Activated naive CD8-positive, alpha-beta T cell treated with anti-CD3 and anti-CD28 coated beads, Interleukin-2, amount 50 U/mL, for 24 hours (primary cell): Measurements from ENCODE around the gene ZNF579.

ENCODE experiments used
- ATAC-seq: fragments of 150-1000 bp; cut with Tn5 transposase; one replicate; pipeline ENCODE4 v1.10.0; 2021
- DNase-seq: peaks from one replicate; pipeline ENCODE4 v3.0.0; 2021
- H3K27ac Mint-ChIP-seq: one replicate; pipeline ENCODE4 v1.8.0; 2021; ENCODE audit warnings: mild to moderate bottlenecking, mixed read lengths
- H3K27me3 Mint-ChIP-seq: one replicate; pipeline ENCODE4 v1.8.0; 2021; ENCODE audit warnings: mixed read lengths
- H3K36me3 Mint-ChIP-seq: one replicate; pipeline ENCODE4 v1.8.0; 2021; ENCODE audit warnings: low read depth, mixed read lengths
- H3K4me1 Mint-ChIP-seq: one replicate; pipeline ENCODE4 v1.8.0; 2021; ENCODE audit warnings: mixed read lengths
- H3K4me3 Mint-ChIP-seq: one replicate; pipeline ENCODE4 v1.8.0; 2021; ENCODE audit warnings: mild to moderate bottlenecking, moderate library complexity, mixed read lengths
- H3K9me3 Mint-ChIP-seq: one replicate; pipeline ENCODE4 v1.8.0; 2021; ENCODE audit warnings: mixed read lengths

Gene ZNF579, protein sequence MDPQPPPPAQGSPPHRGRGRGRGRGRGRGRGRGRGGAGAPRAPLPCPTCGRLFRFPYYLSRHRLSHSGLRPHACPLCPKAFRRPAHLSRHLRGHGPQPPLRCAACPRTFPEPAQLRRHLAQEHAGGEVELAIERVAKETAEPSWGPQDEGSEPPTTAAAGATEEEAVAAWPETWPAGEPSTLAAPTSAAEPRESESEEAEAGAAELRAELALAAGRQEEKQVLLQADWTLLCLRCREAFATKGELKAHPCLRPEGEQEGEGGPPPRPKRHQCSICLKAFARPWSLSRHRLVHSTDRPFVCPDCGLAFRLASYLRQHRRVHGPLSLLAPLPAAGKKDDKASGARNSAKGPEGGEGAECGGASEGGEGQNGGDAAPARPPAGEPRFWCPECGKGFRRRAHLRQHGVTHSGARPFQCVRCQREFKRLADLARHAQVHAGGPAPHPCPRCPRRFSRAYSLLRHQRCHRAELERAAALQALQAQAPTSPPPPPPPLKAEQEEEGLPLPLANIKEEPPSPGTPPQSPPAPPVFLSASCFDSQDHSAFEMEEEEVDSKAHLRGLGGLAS

DNA sequence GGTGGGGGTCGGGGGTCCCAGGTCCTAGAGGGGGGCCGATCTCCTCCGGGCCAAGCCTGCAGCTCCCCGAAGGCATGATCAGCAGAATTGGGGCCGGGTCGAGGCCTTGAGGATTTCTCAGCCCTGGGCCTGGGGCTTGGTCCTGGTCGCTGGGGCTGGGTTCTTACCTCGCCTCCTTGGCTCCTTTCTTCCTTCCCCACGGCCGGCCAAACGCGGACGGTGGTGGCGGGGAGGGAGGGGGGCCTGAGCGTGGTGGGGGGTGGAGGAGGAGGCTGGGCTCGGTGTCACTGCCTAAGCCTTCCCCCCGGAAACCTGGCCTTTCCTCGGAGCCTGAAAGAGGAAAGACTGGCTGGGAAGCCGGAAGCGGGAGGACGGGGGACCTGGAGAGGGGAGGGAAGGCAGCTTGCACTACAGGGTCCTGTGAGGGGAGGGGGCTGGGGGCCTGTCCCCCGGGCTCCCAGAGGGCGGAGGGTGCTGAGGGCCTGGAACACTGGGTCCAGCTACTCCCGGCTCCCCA, at the start of gene ZNF579:
ZNF579 (minus strand) TSS at position 221 of the 517 bp plus-strand sequence. CDS start 1,209 bp downstream, outside the sequence.
- Mint-ChIP-seq H3K36me3 (peaks cover 17% of the 10 kb centered on the region), H3K4me1 (peaks cover 21% of the 10 kb centered on the region), H3K9me3 (no peaks in the 10 kb centered on the region), H3K4me3 (peak within 1 kb of the TSS; percentile 92), H3K27ac (peak within 1 kb of the TSS; percentile 94), H3K27me3 (no peaks in the 10 kb centered on the region)
- DNase-seq (peak; percentile 88), ATAC-seq (peak; percentile 68)

DNA sequence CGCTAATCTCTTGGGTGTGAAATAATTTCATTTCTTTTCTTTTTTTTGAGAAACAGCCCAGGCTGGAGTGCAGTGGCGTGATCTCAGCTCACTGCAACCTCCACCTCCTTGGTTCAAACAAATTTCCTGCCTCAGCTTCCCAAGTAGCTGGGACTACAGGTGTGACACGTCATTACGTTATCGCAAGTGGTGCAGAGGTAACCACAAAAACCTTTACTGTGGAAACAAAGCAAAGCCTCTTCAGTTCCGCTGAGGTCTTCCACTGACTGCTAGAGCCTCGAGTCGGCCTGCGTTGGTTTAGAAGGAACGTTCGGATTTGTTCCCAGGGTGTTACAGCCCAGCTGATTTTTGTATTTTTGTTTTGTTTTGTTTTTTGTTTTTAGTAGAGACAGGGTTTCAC, 45.7 kb upstream of the ZNF579 start:
- peak; percentile 34 for DNase-seq
- Mint-ChIP-seq H3K9me3 (no peaks in the 10 kb centered on the region), H3K27me3 (peaks cover 1% of the 10 kb centered on the region), H3K27ac (peak overlapping the region; percentile 33), H3K4me3 (peak overlapping the region; percentile 42), H3K4me1 (peaks cover 35% of the 10 kb centered on the region), H3K36me3 (no peaks in the 10 kb centered on the region)
- peak; percentile 70 for ATAC-seq

DNA sequence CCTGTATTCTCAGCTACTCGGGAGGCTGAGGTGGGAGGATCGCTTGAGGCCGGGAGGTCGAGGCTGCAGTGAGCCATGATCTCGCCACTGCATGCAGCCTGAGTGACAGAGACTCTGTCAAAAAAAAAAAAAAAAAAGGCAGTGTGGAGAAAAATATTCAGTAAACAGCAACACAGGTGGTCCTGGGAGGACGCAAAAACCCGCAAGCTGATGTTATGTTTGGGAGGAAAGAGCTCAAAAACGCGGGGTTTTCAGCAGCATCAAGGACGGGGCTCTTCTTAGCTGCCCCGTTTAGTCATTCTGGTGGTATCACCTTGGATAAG, 44.3 kb upstream of the ZNF579 start:
- peaks cover 48% of the 10 kb centered on the region for H3K4me1 Mint-ChIP-seq
- H3K4me3 Mint-ChIP-seq: peak overlapping the region; percentile 81
- ATAC-seq (no peak), DNase-seq (no peak)
- peaks cover 1% of the 10 kb centered on the region for H3K27me3 Mint-ChIP-seq
- H3K36me3 Mint-ChIP-seq: peaks cover 5% of the 10 kb centered on the region
- peak overlapping the region; percentile 50 for H3K27ac Mint-ChIP-seq
- no peaks in the 10 kb centered on the region for H3K9me3 Mint-ChIP-seq

DNA sequence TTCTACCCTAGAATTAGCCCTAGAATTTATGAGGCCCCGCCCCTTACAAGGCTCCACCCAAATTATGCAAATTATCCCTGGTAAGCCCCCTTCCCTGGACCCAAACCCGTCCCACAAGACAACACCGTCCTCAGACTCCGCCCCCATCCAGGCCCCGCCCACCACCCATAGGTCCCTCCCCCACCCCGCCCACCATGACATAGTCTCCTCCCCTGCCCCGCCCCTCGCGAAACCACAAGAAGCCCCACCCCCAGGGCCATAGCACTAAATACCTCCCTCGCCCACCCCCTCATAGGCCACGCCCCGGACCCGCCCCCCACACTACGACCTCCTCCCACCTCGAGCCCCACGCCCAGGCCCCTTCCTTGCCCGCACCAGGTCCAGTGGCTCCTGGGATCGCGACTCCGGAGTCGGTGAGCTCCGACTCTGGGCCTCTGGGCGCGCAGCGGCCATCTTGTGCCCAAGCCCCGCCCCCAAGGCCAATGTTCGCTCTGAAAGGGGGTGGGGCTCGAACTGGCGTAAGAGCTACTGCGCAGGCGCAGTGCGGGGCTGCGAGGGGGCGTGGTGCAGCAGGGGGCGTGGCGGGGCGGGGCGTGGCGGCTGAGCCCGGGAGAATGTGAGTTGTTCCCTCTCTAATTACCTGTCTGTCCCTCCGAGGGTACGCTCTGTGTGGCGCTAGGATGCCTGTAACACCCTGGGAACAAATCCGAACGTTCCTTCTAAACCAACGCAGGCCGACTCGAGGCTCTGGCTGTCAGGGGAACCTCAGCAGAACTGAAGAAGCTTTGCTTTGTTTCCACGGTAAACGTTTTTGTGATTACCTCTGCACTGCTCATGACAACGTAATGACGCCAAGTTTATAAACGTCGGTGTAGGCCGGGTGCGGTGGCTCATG, 43.7 kb upstream of the ZNF579 start, which contains the start of gene ZNF784:
ZNF784 (minus strand) TSS at position 458 of the 895 bp plus-strand sequence; CDS start at position 453, 5 bp downstream.
- Mint-ChIP-seq H3K27ac (peak within 1 kb of the TSS; percentile 84), H3K4me3 (peak within 1 kb of the TSS; percentile 81), H3K4me1 (peaks cover 54% of the 10 kb centered on the region), H3K9me3 (no peaks in the 10 kb centered on the region), H3K36me3 (peaks cover 10% of the 10 kb centered on the region), H3K27me3 (peaks cover 1% of the 10 kb centered on the region)
- ATAC-seq (peak; percentile 51), DNase-seq (peak; percentile 95)

DNA sequence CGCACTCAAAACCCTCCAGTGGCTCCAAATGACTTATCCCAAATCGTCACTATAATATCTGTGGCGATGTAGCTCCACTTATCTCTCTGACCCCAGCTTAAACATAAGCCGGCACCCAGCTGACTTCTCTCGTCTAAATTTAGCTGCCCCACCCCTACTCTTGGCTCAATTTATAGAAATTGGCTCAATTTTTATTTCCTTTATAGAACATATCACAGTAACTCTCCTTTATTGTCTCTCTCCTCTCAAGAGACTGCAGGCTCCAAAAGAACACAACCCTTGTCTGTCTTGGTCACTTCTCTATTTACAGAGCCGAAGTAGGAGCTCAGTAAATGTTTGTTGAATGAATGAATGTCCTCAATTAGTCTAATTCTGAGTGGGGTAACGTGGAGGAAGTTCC, 42.9 kb upstream of the ZNF579 start:
- Mint-ChIP-seq H3K4me3 (peak overlapping the region; percentile 81), H3K4me1 (peaks cover 58% of the 10 kb centered on the region), H3K9me3 (no peaks in the 10 kb centered on the region), H3K27ac (no peak overlapping the region), H3K27me3 (peaks cover 1% of the 10 kb centered on the region), H3K36me3 (peaks cover 12% of the 10 kb centered on the region)
- ATAC-seq (no peak), DNase-seq (no peak)

DNA sequence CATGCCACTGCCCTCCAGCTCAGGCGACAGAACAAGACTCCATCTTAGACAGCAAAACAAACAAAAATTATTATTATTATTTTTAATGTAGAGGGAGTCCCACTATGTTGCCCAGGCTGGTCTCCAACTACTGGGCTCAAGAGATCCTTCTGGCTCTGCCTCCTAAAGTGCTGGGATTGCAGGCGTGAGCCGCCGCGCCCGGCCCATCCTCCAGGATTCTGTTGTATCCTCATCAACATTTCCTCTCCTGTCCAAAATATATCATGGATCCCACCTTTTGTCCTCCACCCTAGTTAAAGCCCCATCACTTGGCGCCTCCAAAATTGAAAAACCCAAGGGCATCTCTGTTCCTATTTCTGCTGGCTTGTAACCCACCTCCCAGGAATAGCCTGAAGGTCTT, 42.5 kb upstream of the ZNF579 start:
- Mint-ChIP-seq H3K9me3 (no peaks in the 10 kb centered on the region), H3K4me1 (peaks cover 59% of the 10 kb centered on the region), H3K27ac (no peak overlapping the region), H3K27me3 (peaks cover 1% of the 10 kb centered on the region), H3K36me3 (peaks cover 12% of the 10 kb centered on the region), H3K4me3 (no peak overlapping the region)
- DNase-seq (no peak), ATAC-seq (no peak)

DNA sequence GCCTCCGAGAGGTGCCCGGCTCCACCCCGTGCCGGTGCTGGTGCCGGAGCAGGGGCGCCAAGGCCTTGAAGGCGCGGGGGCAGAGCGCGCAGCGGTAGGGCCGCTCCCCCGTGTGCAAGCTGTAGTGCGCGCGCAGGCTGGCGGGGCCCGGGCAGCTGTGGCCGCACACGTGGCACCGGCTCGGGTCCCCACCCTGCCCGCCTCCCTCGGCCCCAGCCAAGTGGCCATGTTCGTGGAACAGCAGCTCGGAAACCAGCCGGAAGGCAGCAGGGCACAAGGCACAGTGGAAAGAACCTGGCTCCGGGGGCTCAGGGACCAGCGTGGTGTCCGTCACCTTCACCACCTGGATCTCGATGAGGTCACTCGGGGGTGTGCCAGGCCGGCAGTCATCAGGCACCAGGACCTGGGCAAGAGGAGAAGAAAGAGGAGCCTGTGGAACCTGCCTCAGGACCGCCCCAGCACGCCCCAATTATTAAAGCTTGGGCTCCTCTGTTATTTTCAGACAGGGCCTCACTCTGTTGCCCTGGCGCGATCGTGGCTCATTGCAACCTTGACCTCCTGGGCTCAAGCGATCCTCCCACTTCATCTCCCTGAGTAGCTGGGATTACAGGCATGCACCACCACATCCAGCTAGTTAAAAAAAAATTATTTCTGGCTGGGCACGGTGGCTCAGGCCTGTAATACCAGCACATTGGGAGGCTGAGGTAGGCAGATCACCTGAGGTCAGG, 41.8 kb upstream of the ZNF579 start:
- no peak for ATAC-seq
- Mint-ChIP-seq H3K27me3 (peaks cover 1% of the 10 kb centered on the region), H3K27ac (no peak overlapping the region), H3K9me3 (no peaks in the 10 kb centered on the region), H3K36me3 (peaks cover 13% of the 10 kb centered on the region), H3K4me3 (no peak overlapping the region), H3K4me1 (peaks cover 59% of the 10 kb centered on the region)
- no peak for DNase-seq

DNA sequence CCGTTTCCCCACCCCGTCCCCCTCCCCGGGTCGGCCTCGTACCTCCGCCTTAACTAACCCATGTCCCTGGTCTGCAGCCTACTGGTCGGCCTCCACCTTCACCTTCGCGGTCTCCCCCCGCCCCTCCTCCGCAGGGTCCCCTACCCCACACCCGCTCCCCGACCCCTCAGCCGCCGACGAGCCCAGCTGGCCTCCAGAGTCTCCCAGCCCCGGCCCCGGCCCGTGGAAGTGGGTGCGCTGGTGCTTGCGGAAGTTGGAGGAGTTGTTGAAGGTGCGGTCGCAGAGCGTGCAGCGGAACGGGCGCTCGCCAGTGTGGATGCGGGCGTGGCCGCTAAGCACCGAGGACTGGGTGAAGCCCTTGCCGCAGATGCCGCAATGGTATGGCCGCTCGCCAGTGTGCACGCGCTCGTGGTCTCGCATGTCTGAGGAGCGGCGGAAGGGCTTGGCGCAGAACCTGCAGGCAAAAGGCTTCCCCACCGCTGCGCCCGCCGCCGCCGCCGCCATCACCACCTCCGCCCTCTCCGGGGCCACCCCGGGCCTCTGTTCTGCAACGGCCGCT, 41.1 kb upstream of the ZNF579 start:
- no peak for DNase-seq
- Mint-ChIP-seq H3K36me3 (peaks cover 17% of the 10 kb centered on the region), H3K4me3 (no peak overlapping the region), H3K9me3 (no peaks in the 10 kb centered on the region), H3K27me3 (peaks cover 1% of the 10 kb centered on the region), H3K4me1 (peaks cover 53% of the 10 kb centered on the region), H3K27ac (no peak overlapping the region)
- no peak for ATAC-seq

DNA sequence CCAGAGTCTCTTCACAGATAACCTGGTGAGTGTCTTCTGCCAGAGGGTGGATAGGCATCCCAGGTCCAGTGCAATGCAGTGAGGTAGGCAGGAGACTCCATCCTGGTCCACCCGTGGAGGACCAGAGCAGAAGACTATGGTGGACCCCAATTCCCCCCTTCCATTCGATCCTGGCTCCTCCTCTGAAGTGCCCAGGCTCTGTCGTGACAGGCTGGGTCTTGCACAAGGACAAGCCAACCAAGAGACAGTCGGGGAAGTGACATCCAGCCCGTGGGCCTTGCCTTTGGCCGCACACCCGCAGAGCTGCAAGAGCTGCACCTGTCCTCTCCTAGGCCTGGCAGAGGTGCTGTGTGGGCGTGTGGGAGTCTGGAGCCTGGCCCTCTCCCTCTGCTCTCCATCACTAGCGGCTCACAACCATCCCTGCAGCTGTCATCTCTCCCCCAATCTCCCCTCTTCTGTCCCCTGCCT, 40.6 kb upstream of the ZNF579 start:
- no peak for DNase-seq
- H3K27me3 Mint-ChIP-seq: no peaks in the 10 kb centered on the region
- ATAC-seq: no peak
- peak overlapping the region; percentile 80 for H3K27ac Mint-ChIP-seq
- H3K4me3 Mint-ChIP-seq: no peak overlapping the region
- H3K4me1 Mint-ChIP-seq: peaks cover 47% of the 10 kb centered on the region
- no peaks in the 10 kb centered on the region for H3K9me3 Mint-ChIP-seq
- peaks cover 18% of the 10 kb centered on the region for H3K36me3 Mint-ChIP-seq

DNA sequence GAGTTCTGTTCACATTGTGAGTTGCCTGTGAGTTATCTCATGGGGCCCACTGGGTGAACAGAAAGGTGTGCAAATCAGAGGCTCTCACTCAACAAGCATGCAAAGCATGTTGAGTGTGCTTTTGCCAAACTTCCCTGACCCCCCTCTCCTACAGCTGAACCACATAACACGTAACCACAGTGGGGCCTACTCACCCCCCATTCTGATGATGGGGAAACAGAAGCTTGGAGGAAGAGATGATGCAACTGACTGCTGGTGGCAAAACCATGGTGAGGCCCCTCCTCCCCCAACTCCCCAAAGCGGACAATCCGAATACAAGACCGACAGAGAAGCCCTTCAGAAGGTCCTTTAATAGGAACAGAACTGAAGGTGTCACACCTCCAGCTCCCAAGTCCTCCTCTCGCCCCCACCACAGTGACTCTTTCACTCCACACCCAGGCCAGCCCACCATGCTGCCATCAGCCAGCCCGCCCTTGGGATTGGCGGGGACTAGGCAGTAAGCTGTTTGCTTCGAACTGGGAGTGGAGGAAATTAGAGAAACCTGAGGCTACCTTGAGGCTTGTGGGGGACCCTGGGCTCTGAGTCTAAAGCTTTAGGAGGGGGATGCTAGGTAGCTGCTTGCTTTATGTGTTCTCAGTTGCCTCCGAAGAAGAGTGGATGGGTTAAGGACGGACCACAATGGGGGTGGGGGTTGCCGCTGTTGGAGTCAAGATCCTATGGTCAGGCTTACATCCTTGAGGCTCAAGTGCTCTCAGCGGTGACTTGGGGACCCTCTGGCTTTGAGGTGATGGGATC, 40.0 kb upstream of the ZNF579 start:
- Mint-ChIP-seq H3K36me3 (peaks cover 18% of the 10 kb centered on the region), H3K4me3 (peak overlapping the region; percentile 6), H3K27ac (peak overlapping the region; percentile 80), H3K4me1 (peaks cover 43% of the 10 kb centered on the region), H3K27me3 (no peaks in the 10 kb centered on the region), H3K9me3 (no peaks in the 10 kb centered on the region)
- DNase-seq: peak; percentile 47
- peak; percentile 39 for ATAC-seq

DNA sequence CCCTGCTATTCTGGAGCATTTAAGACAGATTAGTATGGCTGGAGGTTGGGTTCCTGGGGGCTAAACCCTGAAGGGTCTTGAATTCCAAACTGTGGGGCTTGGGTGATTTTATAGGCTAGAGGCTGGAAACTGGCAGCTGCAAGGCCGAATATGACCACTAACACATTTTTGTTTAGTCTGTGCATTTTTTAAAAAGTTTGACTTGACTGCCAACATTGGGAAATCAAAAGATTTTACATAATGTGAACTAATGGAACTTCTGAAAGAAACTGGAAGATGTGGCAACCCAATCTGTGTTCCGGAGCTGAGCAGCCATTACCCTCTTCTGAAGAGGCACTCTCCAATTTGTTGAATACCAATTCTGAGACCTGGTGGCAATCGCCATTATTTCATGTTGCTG, 38.6 kb upstream of the ZNF579 start:
- Mint-ChIP-seq H3K36me3 (peaks cover 18% of the 10 kb centered on the region), H3K4me1 (peaks cover 35% of the 10 kb centered on the region), H3K9me3 (no peaks in the 10 kb centered on the region), H3K27ac (no peak overlapping the region), H3K4me3 (no peak overlapping the region), H3K27me3 (no peaks in the 10 kb centered on the region)
- ATAC-seq (no peak), DNase-seq (no peak)

DNA sequence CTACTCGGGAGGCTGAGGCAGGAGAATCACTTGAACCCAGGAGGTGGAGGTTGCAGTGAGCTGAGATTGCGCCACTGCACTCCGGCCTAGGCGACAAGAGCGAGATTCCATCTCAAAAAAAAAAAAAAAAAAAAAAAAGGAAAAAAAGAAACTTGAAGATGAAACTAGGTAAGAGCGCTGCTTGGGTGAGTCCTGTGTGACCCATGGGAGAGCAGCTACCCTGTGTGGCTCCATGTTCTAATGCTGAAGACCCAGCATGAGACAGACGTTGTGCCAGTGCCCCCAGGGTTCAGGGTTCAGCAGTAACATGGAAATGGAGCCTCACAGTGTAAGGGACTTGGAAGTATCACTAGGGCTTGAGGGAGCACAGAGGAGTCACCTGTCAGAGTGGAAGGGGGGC, 37.8 kb upstream of the ZNF579 start:
- ATAC-seq (no peak), DNase-seq (no peak)
- no peak overlapping the region for H3K4me3 Mint-ChIP-seq
- no peak overlapping the region for H3K27ac Mint-ChIP-seq
- no peaks in the 10 kb centered on the region for H3K9me3 Mint-ChIP-seq
- peaks cover 18% of the 10 kb centered on the region for H3K36me3 Mint-ChIP-seq
- H3K4me1 Mint-ChIP-seq: peaks cover 28% of the 10 kb centered on the region
- no peaks in the 10 kb centered on the region for H3K27me3 Mint-ChIP-seq

DNA sequence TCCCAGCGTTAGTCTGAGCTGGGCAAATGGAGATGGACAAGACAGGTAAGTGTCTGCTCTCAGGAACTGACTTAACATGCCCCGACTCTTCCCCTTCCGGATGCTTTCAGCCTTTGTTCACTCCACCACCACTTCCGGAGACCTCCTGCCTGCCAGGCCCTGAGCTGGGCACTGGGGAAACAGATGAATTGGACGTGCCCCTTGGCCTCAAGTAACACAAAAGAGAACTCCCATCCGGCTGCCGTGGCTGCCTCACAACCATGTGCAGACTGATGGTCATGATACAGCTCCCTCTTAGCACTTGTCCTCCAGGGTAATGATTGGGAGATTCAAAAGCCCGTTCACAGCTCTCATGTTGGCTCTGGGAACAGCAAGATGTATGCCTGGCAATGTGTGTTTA, 36.8 kb upstream of the ZNF579 start:
- Mint-ChIP-seq H3K27ac (no peak overlapping the region), H3K36me3 (peaks cover 18% of the 10 kb centered on the region), H3K4me1 (peaks cover 25% of the 10 kb centered on the region), H3K9me3 (no peaks in the 10 kb centered on the region), H3K4me3 (no peak overlapping the region), H3K27me3 (no peaks in the 10 kb centered on the region)
- ATAC-seq: no peak
- DNase-seq: no peak
